Calu3 (cell line): ENCODE data around the gene GAK. TPM values are rescaled to one million over a fixed set of nuclear protein-coding genes. Genes with fewer than 3 reads are reported as not detected.
A peak's percentile ranks its signal among the peaks of the same experiment; 100 is the strongest.

Source experiments
- BruUV-seq: library from RNA; stranded (reverse); fragments of 400-500 nt; replicated peaks from 2 replicates; lab custom pipeline; 2021; lab: Mats Ljungman, UMichigan
- CTCF ChIA-PET: fragments of 300-600 bp; sonication (Branson Sonifier 250); formaldehyde crosslinking; loops from one replicate; lab custom pipeline; 2022; ENCODE audit warnings: antibody characterized with exemption; lab: Charles Lee
- DNase-seq: peaks from one replicate; pipeline ENCODE4 v3.0.0; 2022
- H3K27ac Mint-ChIP-seq: one replicate; pipeline ENCODE4 v1.8.0; 2022; ENCODE audit warnings: mixed read lengths; ENCODE audit not compliant: unreplicated experiment
- H3K27me3 Mint-ChIP-seq: one replicate; pipeline ENCODE4 v1.8.0; 2022; ENCODE audit warnings: mixed read lengths; ENCODE audit not compliant: unreplicated experiment
- H3K36me3 Mint-ChIP-seq: one replicate; pipeline ENCODE4 v1.8.0; 2022; ENCODE audit warnings: mild to moderate bottlenecking, moderate library complexity, mixed read lengths; ENCODE audit not compliant: insufficient read depth, unreplicated experiment
- H3K4me1 Mint-ChIP-seq: one replicate; pipeline ENCODE4 v1.8.0; 2022; ENCODE audit warnings: mild to moderate bottlenecking, low read depth, mixed read lengths; ENCODE audit not compliant: unreplicated experiment
- H3K4me3 Mint-ChIP-seq: one replicate; pipeline ENCODE4 v1.8.0; 2022; ENCODE audit warnings: mild to moderate bottlenecking, low read depth, moderate library complexity, mixed read lengths; ENCODE audit not compliant: unreplicated experiment
- H3K9me3 Mint-ChIP-seq: one replicate; pipeline ENCODE4 v1.8.0; 2022; ENCODE audit warnings: low read depth, mixed read lengths; ENCODE audit not compliant: unreplicated experiment
- intact Hi-C: fragments of 100-400 bp; cut with micrococcal nuclease; formaldehyde crosslinking; loops from one replicate; pipeline ENCODE4 v1.10.0; 2022; ENCODE audit not compliant: unreplicated experiment
- total RNA-seq: library from RNA; stranded (reverse); gene quantifications from 2 replicates; pipeline ENCODE4 v1.2.3, GENCODE V29; 2022
- TF ChIP-seq, protein P1 (sequence below): fragments of 200-600 bp; IDR thresholded peaks from one replicate; pipeline ENCODE4 v1.8.0; 2022; ENCODE audit warnings: antibody characterized with exemption; ENCODE audit not compliant: unreplicated experiment

The GAK gene
- total RNA-seq, 1 experiment from 2014 or later, result 94.1 TPM

DNA sequence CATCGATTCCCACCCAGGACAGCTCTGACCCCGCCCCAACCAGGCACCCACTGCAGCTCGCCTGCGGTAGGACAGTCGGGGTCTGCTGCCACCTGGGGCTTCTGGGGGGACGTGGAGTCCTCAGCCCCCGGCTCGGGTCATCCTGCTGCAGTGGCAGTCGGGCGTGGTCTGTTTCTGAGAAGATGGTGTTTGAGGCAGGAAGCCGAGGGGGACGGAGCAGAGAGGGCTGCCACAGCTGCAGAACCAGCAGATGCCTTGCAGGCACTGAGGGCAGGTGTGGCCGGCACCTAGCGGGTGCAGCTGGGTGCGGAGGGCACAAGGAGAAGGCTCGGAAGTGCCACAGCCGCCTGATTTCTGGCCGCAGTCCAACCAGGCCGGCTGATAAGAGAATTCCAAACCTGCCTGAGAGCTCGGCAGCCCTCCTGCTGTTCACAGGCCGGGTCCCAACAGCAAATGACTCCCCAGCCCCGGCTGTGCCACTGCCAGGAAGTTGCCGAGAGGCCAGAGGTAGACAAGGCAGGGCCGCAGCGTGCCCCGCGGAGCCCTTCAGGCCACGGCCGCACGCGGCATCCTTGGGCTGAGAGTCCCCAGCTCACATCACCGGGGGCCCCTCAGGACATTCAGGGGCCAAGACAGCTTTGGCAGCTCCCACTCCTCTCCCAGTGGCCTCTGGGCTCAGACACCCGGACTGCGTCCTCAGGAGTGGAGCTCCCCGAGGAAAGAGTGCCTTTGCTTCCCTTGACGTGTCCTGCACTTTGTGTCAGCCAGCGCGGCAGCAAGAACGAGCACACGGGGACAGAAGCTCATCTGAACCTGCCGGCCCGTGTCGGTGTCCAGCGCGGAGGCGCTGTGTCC lies 96.7 kb downstream of the GAK start:
- Mint-ChIP-seq H3K27ac (no peak overlapping the region), H3K27me3 (peaks cover 22% of the 10 kb centered on the region), H3K36me3 (peaks cover 6% of the 10 kb centered on the region), H3K4me3 (no peak overlapping the region), H3K9me3 (no peaks in the 10 kb centered on the region), H3K4me1 (no peaks in the 10 kb centered on the region)
- no TSS peak for BruUV-seq
- DNase-seq, result peak; percentile 61
- CTCF ChIA-PET, result no interaction called here
- intact Hi-C loops, result no loop called here
- TF ChIP-seq, protein P1, sequence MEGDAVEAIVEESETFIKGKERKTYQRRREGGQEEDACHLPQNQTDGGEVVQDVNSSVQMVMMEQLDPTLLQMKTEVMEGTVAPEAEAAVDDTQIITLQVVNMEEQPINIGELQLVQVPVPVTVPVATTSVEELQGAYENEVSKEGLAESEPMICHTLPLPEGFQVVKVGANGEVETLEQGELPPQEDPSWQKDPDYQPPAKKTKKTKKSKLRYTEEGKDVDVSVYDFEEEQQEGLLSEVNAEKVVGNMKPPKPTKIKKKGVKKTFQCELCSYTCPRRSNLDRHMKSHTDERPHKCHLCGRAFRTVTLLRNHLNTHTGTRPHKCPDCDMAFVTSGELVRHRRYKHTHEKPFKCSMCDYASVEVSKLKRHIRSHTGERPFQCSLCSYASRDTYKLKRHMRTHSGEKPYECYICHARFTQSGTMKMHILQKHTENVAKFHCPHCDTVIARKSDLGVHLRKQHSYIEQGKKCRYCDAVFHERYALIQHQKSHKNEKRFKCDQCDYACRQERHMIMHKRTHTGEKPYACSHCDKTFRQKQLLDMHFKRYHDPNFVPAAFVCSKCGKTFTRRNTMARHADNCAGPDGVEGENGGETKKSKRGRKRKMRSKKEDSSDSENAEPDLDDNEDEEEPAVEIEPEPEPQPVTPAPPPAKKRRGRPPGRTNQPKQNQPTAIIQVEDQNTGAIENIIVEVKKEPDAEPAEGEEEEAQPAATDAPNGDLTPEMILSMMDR, result no peak

DNA sequence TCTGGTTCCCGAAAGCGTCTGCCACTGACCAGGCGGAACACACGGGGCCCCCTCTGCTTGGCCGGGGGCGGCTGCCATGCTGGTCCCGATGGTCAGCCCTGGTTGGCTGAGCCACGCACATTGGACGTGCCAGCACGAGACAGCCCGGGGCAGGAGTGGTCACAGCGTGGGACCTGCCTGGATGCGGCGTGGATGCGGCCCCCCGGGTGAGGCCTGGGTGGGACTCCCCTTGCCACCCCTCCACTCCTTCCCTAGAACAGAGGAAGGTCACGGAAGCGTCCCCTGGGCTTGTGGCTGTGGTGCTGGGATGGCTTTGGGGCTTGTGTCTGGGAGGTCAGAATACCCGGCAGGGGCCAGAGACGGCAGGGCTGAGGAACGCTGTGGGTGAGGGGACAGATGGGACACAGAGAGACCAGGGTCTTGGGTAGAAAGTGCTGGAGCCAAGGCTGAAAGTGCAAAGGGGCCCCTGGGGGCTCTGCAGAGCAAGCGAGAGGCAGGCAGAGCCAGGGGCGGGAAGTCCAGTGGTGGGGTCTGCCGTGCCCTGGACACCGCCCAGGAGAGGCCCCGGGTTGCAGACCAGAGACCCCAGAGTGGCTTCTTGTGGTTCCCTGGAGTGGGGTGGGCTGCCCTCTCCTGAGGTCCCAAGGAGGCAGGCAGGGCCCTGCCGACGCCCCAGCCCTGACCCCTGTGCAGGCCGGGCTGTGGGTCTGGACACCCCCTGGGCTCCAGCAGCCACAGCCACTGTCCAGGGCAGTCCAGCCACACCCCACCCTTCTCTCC lies 97.6 kb downstream of the GAK start:
- DNase-seq, result no peak
- Mint-ChIP-seq H3K9me3 (no peaks in the 10 kb centered on the region), H3K4me3 (no peak overlapping the region), H3K27me3 (peaks cover 22% of the 10 kb centered on the region), H3K36me3 (no peaks in the 10 kb centered on the region), H3K4me1 (no peaks in the 10 kb centered on the region), H3K27ac (no peak overlapping the region)
- no TSS peak for BruUV-seq
- intact Hi-C loops, result no loop called here
- TF ChIP-seq, protein P1, result no peak
- CTCF ChIA-PET, result no interaction called here

DNA sequence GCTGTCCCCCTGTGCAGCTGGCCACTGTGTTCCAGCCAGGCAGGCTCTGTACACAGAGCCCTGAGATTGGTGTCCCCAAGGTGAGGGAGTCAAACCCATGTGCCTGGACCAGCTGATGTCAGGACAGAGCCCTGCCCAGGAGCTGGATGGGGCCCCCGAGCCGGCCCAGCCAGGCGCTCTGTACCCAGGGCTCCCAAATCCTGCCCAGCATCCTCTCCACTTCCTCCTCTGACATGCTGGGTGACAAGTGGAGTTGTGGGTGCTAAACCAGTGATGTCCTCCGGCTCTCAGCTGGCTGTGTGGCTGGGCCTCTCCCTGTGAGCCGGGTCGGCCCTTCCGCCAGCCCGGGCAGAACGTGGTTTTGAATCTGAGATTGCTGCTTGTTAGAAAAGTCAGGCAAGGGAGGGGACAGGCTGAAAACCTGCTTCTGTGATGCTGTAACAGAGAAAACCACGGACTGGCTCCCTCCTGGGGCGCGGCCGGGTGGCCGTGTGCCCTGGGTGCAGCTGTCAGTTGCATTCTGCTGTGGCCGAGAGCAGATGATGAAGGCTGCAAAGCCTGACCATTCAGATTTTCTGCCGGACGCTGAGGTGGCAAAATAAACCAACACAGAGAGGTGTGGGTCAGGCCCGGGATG lies 98.3 kb downstream of the GAK start:
- DNase-seq, result no peak
- Mint-ChIP-seq H3K27ac (no peak overlapping the region), H3K36me3 (no peaks in the 10 kb centered on the region), H3K27me3 (peaks cover 26% of the 10 kb centered on the region), H3K9me3 (no peaks in the 10 kb centered on the region), H3K4me1 (no peaks in the 10 kb centered on the region), H3K4me3 (no peak overlapping the region)
- intact Hi-C loops, result no loop called here
- no TSS peak for BruUV-seq
- CTCF ChIA-PET, result no interaction called here
- TF ChIP-seq, protein P1, result no peak

DNA sequence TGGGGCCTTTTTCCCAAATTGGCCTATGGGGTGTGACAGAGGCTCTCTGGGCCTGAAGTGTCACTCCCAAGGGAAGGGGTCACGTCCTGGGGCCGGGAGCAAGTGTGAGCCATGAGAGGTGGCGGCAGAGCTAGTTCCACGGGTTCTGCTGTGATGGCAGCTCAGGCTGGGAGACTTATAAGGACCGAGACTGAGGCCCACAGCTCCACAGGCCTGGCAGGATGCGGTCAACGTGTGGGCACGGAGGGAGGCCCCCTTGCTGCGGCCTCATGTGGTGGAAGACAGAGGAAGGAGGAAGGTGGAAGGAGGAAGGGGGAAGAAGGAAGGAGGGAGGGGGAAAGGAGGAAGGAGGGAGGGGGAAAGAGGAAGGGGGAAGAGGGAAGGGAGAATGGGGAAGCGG lies 99.0 kb downstream of the GAK start:
- Mint-ChIP-seq H3K27ac (no peak overlapping the region), H3K27me3 (peaks cover 33% of the 10 kb centered on the region), H3K9me3 (no peaks in the 10 kb centered on the region), H3K36me3 (no peaks in the 10 kb centered on the region), H3K4me1 (peaks cover 4% of the 10 kb centered on the region), H3K4me3 (no peak overlapping the region)
- TF ChIP-seq, protein P1, result no peak
- intact Hi-C loops, result no loop called here
- no peak for DNase-seq
- CTCF ChIA-PET, result no interaction called here
- no TSS peak for BruUV-seq
